Keratinocyte (primary cell): Measurements from ENCODE around the gene MAPK1.

Experiments
- CTCF ChIP-seq, 3 experiments: IDR thresholded peaks in 1 of 3; conservative IDR thresholded peaks in 1 of 3; optimal IDR thresholded peaks in 1 of 3; 2 replicates in 2 of 3; 3 replicates in 1 of 3; pipeline versions ENCODE3 to v1.5.1; 2011; ENCODE audit warnings: low read length in 3 of 3, mild to moderate bottlenecking in 3 of 3, moderate library complexity in 2 of 3, control low read depth in 1 of 3, inconsistent platforms in 1 of 3; ENCODE audit not compliant: insufficient read depth in 2 of 3; ENCODE audit errors: extremely low read depth in 1 of 3
- EZH2 ChIP-seq: IDR thresholded peaks from one replicate; pipeline ENCODE4 v1.6.1; 2012; ENCODE audit warnings: inconsistent platforms, mild to moderate bottlenecking, low read length, moderate library complexity

DNA sequence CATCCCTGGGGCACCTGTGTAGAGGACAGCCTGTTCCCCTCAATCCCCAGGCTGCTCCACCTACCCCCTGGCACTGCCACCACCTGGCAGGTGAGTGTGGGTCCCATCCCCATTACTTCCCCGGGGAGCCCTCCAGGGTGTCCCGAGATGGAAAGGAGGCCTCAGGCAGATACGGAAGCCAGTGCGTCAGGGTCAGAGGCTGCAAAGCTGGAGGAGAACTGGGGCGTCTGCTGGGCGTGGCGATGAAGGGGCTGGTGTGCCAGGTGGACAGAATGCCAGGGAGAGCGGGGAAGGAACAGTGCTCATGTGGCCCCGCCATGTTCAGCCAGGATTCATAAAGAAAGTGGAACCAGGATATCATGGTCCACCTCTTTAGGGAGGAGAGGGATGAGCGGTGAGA is 139.7 kb downstream of the MAPK1 start:
- TF ChIP-seq CTCF (optimal IDR thresholded peaks at IDR 0.05 in 1 of 3, IDR thresholded peaks at IDR 0.05 in 1 of 3, conservative IDR thresholded peaks at IDR 0.05 in 1 of 3; ENCODE audit: extremely low read depth in 1 of 3, insufficient read depth in 2 of 3, low read length in 3 of 3) (no peak), EZH2 (no peak)
